Sigmoid colon (tissue), 4 donors: Measurements from ENCODE around the gene MAP4K4.

ENCODE experiments used
- CTCF ChIP-seq, 4 experiments: fragments of 450-650 bp in 3 of 4; fragments of 200-600 bp in 1 of 4; IDR thresholded peaks; one replicate each; pipeline ENCODE4 v1.5.1; 2016 to 2019; ENCODE audit warnings: antibody characterized with exemption in 4 of 4, mild to moderate bottlenecking in 3 of 4, moderate library complexity in 2 of 4
- POLR2A ChIP-seq, 2 donors: fragments of 450-650 bp; IDR thresholded peaks; one replicate each; pipeline ENCODE4 v1.6.1; 2016; ENCODE audit warnings: antibody characterized with exemption in 2 of 2, mild to moderate bottlenecking in 2 of 2, moderate library complexity in 2 of 2
- POLR2AphosphoS5 ChIP-seq, 4 donors: sonication (generic); formaldehyde crosslinking; IDR thresholded peaks; one replicate each; pipeline ENCODE4 v1.6.1; 2017; ENCODE audit warnings: antibody characterized with exemption in 4 of 4

- TF ChIP-seq CTCF (IDR thresholded peaks at IDR 0.05) (no peak), POLR2AphosphoS5 (IDR thresholded peaks at IDR 0.05) (no peak), POLR2A (IDR thresholded peaks at IDR 0.05) (no peak)
Observed at GRCh38 chr2:101921319-101921952, 223.9 kb downstream of the MAP4K4 start.
